ENCODE results near the gene MS4A3.
"Not testable (repeated sequence)": the region's sequence is repeated elsewhere in the genome, so short reads cannot be mapped to it uniquely, and the experiment has no call there.

Gene MS4A3, protein sequence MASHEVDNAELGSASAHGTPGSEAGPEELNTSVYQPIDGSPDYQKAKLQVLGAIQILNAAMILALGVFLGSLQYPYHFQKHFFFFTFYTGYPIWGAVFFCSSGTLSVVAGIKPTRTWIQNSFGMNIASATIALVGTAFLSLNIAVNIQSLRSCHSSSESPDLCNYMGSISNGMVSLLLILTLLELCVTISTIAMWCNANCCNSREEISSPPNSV
- long read RNA-seq, donor 1, result 0 reads
- long read RNA-seq, donor 2, result 0 reads
- long read RNA-seq, donor 3, result 0 reads
- long read RNA-seq, donor 4, partial matches to known transcripts, result 0 of 1 reads
- long read RNA-seq, donor 4, other reads (novel, unspliced or antisense), result 0 of 1 reads
- long read RNA-seq, donor 5, partial matches to known transcripts, result 0 of 1 reads
- long read RNA-seq, donor 5, other reads (novel, unspliced or antisense), result 0 of 1 reads
- long read RNA-seq, donor 6, partial matches to known transcripts, result 0 of 1 reads
- long read RNA-seq, donor 6, other reads (novel, unspliced or antisense), result 0 of 1 reads
- long read RNA-seq, donor 7, result 0 reads
- long read RNA-seq, donor 8, result 0 reads

DNA sequence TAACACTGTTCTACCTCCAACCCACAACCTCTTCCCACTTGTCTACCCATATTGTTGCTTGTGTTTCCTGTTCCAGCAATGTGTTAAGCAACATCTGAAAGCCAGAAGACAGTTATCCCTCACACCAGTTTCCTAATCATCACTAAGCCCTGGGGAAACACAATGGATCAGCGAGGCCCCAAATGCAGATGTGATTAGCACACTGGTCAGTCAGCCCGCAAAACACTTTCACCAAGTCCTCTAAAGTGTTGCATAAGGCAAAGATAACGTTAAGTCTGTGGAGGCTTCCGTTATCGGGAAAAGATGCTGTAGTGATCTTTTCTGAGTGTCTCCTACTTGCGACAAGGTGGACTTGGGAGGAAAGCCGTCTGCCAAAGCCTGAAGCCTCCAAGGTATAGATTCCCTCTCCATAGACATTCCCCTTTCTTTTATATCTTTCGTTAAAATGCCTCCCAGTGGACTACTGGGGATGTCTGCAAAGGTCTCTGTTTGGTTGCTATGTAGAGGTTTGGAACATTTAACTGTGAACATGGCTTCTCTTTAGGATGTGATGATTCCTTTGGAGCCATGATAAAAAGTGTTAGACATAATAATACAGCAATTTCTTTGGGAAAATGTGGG is at the start of gene MS4A3:
Gene MS4A3 (plus strand): TSS at position 317 of the 621 bp plus-strand sequence. CDS start 4,496 bp downstream, outside the sequence.
- no peak for DNase-seq

- no peak for DNase-seq
These were observed 39.6 kb upstream of the MS4A3 start, which contains the start of gene OOSP4B for GRCh38 chr11:60016881-60017280. Gene OOSP4B, plus strand, starts transcription at chr11:60017181.

DNA sequence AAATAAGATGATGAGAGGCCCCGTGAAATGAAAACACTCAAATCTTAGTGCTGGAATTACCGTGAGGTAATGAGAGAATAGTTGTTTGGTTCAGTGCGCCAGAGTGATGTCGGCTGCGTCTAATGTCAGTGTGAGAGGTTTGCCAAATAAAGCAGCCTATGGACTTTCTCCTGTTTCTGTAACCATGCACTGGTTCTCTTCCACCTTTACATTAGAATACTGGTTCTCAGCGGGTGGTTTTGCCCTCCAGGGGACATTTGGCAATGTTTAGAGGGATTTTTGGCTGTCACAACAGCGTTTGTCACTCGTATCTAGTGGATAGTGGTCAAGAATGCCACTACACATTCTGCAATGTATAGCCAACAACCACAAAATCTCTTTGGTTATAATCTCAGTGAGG is 38.4 kb upstream of the MS4A3 start:
- DNase-seq, result no peak

DNA sequence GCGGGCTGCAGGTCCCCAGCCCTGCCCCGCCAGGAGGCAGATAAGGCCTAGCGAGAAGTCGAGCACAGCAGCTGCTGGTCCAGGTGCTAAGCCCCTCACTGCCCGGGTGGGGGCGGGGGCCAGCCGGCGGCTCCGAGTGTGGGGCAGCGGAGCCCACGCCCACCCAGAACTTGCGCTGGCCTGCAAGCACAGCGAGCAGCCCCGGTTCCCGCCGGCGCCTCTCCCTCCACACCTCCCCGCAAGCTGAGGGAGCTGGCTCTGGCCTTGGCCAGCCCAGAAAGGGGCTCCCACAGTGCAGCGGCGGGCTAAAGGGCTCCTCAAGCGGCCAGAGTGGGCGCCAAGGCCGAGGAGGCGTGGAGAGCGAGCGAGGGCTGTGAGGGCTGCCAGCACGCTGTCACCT is 36.1 kb upstream of the MS4A3 start:
- DNase-seq, result not testable (repeated sequence)

- DNase-seq, result no peak
These were observed 27.3 kb upstream of the MS4A3 start for GRCh38 chr11:60029015-60029632.

GRCh38 chr11:60040109-60040508 is 16.4 kb upstream of the MS4A3 start, which contains the start of gene OOSP2:
Gene OOSP2, plus strand, starts transcription at chr11:60040409. Its CDS starts 51 bp downstream, at chr11:60040460.
- no peak for DNase-seq

DNA sequence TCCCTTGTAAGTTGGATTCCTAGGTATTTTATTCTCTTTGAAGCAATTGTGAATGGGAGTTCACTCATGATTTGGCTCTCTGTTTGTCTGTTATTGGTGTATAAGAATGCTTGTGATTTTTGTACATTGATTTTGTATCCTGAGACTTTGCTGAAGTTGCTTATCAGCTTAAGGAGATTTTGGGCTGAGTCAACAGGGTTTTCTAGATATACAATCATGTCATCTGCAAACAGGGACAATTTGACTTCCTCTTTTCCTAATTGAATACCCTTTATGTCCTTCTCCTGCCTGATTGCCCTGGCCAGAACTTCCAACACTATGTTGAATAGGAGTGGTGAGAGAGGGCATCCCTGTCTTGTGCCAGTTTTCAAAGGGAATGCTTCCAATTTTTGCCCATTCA is 6.0 kb upstream of the MS4A3 start:
- DNase-seq, result not testable (repeated sequence)

- DNase-seq, result not testable (repeated sequence)
These were observed 5.6 kb upstream of the MS4A3 start for GRCh38 chr11:60050839-60051238.

DNA sequence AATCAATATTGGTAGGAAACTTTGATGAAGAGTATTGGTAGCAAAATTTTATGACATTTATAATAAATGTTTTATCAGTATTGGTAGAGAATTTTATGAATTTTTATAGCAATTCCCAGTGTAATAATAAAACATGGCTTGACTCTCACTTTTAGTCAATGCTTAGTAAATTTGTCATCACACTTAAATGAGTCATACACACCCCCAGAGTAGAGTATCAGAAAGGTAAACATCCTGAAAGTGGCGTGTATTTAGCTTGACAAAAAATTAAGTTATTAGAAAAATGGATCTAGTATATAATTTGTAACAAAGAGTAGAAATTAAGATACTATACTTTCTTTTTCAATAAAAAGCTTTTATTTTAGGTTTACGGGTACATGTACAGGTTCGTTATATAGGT is 2.6 kb downstream of the MS4A3 start:
- no peak for DNase-seq

GRCh38 chr11:60059521-60060240 is 3.2 kb downstream of the MS4A3 start:
- DNase-seq, result no peak

- no peak for DNase-seq
These were observed 7.6 kb downstream of the MS4A3 start for GRCh38 chr11:60064111-60064510.

GRCh38 chr11:60065801-60066200 is 9.3 kb downstream of the MS4A3 start:
- DNase-seq, result no peak

DNA sequence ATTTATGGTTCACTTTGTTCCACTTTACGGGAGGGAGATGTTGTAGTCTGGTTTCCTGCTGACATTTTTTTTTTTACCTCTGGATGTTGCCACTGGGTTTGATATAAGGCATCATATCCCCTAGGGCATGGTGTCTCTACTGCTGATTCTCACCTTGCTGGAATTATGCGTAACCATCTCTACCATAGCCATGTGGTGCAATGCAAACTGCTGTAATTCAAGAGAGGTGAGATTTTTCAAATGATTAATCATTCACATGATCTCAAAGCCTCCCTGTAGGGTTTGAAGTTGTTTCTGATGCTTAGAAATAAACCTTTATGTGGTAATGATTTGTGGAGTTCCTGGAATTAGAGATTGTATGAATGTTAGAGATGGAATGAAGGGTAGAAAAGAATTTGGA is 13.0 kb downstream of the MS4A3 start:
- DNase-seq, result no peak

- not testable (repeated sequence) for DNase-seq
These were observed 15.2 kb downstream of the MS4A3 start for GRCh38 chr11:60071644-60072043.

DNA sequence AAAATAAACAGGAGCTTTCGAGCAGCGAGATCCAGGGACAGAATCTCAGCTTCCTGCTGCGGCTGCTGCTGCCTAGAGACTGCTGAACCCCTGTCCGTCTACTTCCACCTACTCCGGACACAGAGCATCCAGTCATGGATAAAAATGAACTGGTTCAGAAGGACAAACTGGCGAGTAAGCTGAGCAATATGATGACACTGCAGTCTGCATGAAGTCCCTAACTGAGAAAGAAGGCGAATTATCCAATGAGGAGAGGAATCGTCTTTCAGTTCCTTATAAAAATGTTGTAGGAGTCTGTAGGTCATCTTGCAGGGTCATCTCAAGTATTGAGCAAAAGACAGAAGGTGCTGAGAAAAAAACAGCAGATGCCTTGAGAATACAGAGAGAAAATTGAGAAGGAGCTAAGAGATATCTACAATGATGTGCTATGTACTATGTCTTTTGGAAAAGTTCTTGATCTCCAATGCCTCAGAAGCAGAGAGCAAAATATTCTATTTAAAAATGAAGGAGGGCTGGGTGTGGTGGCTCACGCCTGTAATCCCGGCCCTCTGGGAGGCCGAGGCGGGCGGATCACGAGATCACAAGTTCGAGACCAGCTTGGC is 20.9 kb downstream of the MS4A3 start:
- DNase-seq, result no peak

DNA sequence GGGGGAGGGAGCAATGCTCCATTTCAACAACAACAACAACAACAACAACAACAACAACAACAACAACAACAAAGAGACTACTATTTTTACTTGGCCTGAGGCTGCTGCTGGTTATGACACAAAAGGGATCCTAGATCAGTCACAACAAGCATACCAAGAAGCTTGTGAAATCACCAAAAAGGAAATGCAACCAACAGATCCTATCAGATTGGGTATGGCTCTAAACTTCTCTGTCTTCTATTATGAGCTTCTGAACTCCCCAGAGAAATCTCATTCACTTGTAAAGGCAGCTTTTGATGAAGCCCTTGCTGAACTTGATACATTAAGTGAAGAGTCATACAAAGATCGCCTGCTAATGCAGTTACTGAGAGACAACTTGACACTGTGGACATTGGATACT is 21.5 kb downstream of the MS4A3 start:
- no peak for DNase-seq

DNA sequence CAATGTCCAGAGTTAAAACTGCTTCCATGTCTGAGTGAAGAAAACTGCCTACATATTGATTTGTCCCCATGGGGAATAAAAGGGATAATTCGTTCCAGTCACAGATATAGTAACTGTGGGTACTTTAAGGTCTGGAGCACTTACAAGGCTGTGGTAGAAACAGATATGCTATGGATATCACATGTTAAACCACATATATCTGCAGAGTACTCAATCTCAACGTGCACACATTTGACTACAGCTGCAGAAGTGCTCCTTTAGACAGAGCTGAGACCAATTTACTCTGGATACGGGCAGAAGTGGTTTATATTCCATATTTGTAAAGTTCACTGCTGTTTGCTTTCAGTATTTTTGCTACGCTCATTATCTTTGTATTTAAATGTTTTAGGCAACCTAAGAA is 22.3 kb downstream of the MS4A3 start:
- no peak for DNase-seq

DNA sequence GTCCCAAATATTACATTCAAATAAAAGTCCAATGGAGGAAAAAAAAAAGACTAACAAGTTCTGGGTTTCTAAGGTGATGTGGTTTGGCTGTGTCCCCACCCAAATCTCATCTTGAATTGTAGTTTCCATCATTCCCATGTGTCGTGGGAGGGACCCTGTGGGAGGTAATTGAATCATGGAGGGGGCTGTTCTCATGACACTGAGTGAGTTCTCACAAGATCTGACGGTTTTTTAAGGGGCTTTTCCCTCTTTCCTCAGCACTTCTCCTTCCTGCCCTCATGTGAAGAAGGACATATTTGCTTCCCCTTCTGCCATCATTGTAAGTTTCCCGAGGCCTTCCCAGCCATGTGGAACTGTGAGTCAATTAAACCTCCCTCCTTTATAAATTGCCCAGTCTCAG is 24.1 kb downstream of the MS4A3 start:
- DNase-seq, result no peak

- no peak for DNase-seq
These were observed 28.3 kb downstream of the MS4A3 start for GRCh38 chr11:60084631-60085273.

- no peak for DNase-seq
These were observed 29.4 kb downstream of the MS4A3 start for GRCh38 chr11:60085909-60086308.

DNA sequence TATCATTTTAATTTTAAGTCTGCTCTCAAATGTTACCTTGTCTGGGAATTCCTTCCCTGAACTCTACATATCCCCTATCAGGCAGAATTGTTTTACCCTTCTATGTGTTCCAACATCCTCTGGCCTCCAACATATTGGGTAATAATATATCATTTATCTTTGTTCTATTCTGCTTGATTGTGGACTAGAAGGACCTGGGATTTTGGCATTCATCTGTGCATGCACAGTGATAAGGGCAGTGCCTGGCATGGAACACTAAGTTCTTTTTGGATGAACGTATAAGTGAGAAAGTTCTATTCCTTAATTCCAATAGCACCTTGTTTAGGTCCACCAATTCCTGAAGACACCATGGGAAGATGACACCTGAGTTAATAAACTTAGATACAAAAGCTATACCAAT is 30.8 kb downstream of the MS4A3 start:
- no peak for DNase-seq

All from right kidney (tissue), 9 donors.